Endothelial cell of umbilical vein (primary cell): ENCODE data around the gene STK32C. TPM values are rescaled to one million over a fixed set of nuclear protein-coding genes. Genes with fewer than 3 reads are reported as not detected.

Experiments
- BruUV-seq: library from RNA; stranded (reverse); fragments of 400-500 nt; replicated peaks from 2 replicates; lab custom pipeline; 2021; lab: Mats Ljungman, UMichigan
- CTCF ChIA-PET: fragments of 300-600, 350-600 bp; sonication (Branson Sonifier 250); formaldehyde crosslinking; loops from one replicate; lab custom pipeline; 2021; ENCODE audit warnings: antibody characterized with exemption, inconsistent platforms; lab: Charles Lee
- POLR2A ChIA-PET: fragments of 300-600, 350-600 bp; sonication (Branson Sonifier 250); formaldehyde crosslinking; loops from one replicate; lab custom pipeline; 2021; ENCODE audit warnings: antibody characterized with exemption, inconsistent platforms; lab: Charles Lee
- DNase-seq: peaks from one replicate; pipeline ENCODE4 v3.0.0-alpha.2; 2011; ENCODE audit warnings: low read depth, low spot score
- FAIRE-seq: peaks from 2 replicates; lab custom pipeline; 2011; peaks lifted over from hg19 to GRCh38; lab: Jason Lieb, UNC
- H2AFZ ChIP-seq: 2 replicates; pipeline ENCODE4 v1.6.0; 2012; ENCODE audit warnings: low read depth, low read length, control low read depth, inconsistent platforms
- H3K27ac ChIP-seq: 2 replicates; pipeline ENCODE4 v1.5.1; 2011; ENCODE audit warnings: low read depth, mild to moderate bottlenecking, control low read depth, low read length, moderate library complexity; ENCODE audit not compliant: insufficient read depth
- H3K27me3 ChIP-seq, 2 experiments: 2 replicates each; pipeline versions ENCODE4 v1.6.0 to v1.6.1; 2011; ENCODE audit warnings: low read length in 2 of 2, mixed read lengths in 1 of 2; ENCODE audit not compliant: control insufficient read depth in 2 of 2, insufficient read depth in 2 of 2
- H3K36me3 ChIP-seq, 2 experiments: 2 replicates in 1 of 2; 3 replicates in 1 of 2; pipeline ENCODE4 v1.5.1; 2011; ENCODE audit warnings: low read length in 2 of 2, mild to moderate bottlenecking in 1 of 2, moderate library complexity in 1 of 2; ENCODE audit not compliant: control insufficient read depth in 2 of 2, insufficient read depth in 2 of 2; ENCODE audit errors: extremely low read depth in 1 of 2
- H3K4me1 ChIP-seq: 3 replicates; pipeline ENCODE4 v1.5.1; 2011; ENCODE audit warnings: mild to moderate bottlenecking, low read length; ENCODE audit not compliant: control insufficient read depth, insufficient read depth; ENCODE audit errors: extremely low read depth
- H3K4me2 ChIP-seq: 2 replicates; pipeline ENCODE4 v1.6.1; 2011; ENCODE audit warnings: low read length, control low read depth, mixed read lengths; ENCODE audit not compliant: insufficient read depth
- H3K4me3 ChIP-seq, 3 experiments: fragments of 200-600 bp in 1 of 3; sonication (generic), shearing (Covaris generic) in 1 of 3; replicated peaks in 1 of 3; 2 replicates each; pipeline ENCODE4 v1.5.1; 2011 to 2016; ENCODE audit warnings: control low read depth in 3 of 3, low read length in 3 of 3, mild to moderate bottlenecking in 2 of 3, inconsistent platforms in 1 of 3, low read depth in 1 of 3, moderate library complexity in 1 of 3; ENCODE audit not compliant: insufficient read depth in 1 of 3
- H3K79me2 ChIP-seq: 2 replicates; pipeline ENCODE4 v1.6.0; 2012; ENCODE audit warnings: low read length, inconsistent platforms; ENCODE audit not compliant: control insufficient read depth, insufficient read depth
- H3K9ac ChIP-seq: replicated peaks from 2 replicates; pipeline ENCODE3; 2011; ENCODE audit warnings: low read length, control low read depth; ENCODE audit not compliant: insufficient read depth; ENCODE audit errors: extremely low read depth
- H3K9me1 ChIP-seq: replicated peaks from 3 replicates; pipeline ENCODE4 v1.6.0; 2011; ENCODE audit warnings: mild to moderate bottlenecking, low read length; ENCODE audit not compliant: control insufficient read depth, insufficient read depth; ENCODE audit errors: extremely low read depth
- H3K9me3 ChIP-seq: replicated peaks from 2 replicates; pipeline ENCODE4 v1.5.1; 2012; ENCODE audit warnings: low read length, inconsistent platforms; ENCODE audit not compliant: control insufficient read depth, insufficient read depth
- H4K20me1 ChIP-seq: replicated peaks from 2 replicates; pipeline ENCODE3; 2011; ENCODE audit warnings: mild to moderate bottlenecking, low read length; ENCODE audit not compliant: control insufficient read depth, insufficient read depth; ENCODE audit errors: extremely low read depth
- EZH2 ChIP-seq: IDR thresholded peaks from 2 replicates; pipeline ENCODE4 v1.6.1; 2012; ENCODE audit warnings: borderline replicate concordance, low read depth, mild to moderate bottlenecking, moderate library complexity, low read length, inconsistent platforms; ENCODE audit not compliant: severe bottlenecking
- FOS ChIP-seq: IDR thresholded peaks from 2 replicates; pipeline ENCODE4 v1.6.1; 2011; ENCODE audit warnings: mild to moderate bottlenecking, low read length, moderate library complexity, borderline replicate concordance; ENCODE audit not compliant: insufficient read depth
- GATA2 ChIP-seq: IDR thresholded peaks from 2 replicates; pipeline ENCODE4 v1.7.0; 2011; ENCODE audit warnings: low read depth, mild to moderate bottlenecking, moderate library complexity, mixed read lengths, low read length; ENCODE audit not compliant: insufficient read length, insufficient read depth
- JUN ChIP-seq: IDR thresholded peaks from 2 replicates; pipeline ENCODE4 v1.6.1; 2011; ENCODE audit warnings: borderline replicate concordance, low read depth; ENCODE audit not compliant: insufficient read length, insufficient read depth
- MAX ChIP-seq: IDR thresholded peaks from 2 replicates; pipeline ENCODE4 v1.6.1; 2011; ENCODE audit not compliant: insufficient read depth, insufficient read length
- MYC ChIP-seq: IDR thresholded peaks from one replicate; pipeline ENCODE4 v1.6.1; 2011; ENCODE audit warnings: mild to moderate bottlenecking, low read depth, low read length
- POLR2A ChIP-seq: IDR thresholded peaks from 2 replicates; pipeline ENCODE4 v1.6.1; 2012; ENCODE audit warnings: low read depth, mild to moderate bottlenecking, control low read depth, low read length
- POLR2AphosphoS5 ChIP-seq: IDR thresholded peaks from 2 replicates; pipeline ENCODE4 v1.6.1; 2012; ENCODE audit warnings: low read depth, mild to moderate bottlenecking, control low read depth, low read length, moderate library complexity; ENCODE audit not compliant: insufficient read depth
- dilution Hi-C: fragments of 300-500 bp; cut with MboI; formaldehyde crosslinking; loops from one replicate; pipeline ENCODE4 v1.15.0; 2019; ENCODE audit warnings: low sequenced_read_pairs; ENCODE audit not compliant: extremely low pct_ligation_motif_present
- intact Hi-C: fragments of 100-400 bp; cut with micrococcal nuclease; formaldehyde crosslinking; loops from one replicate; pipeline ENCODE4 v1.10.0; 2022
- polyA plus RNA-seq, 4 experiments: library from polyadenylated mRNA; depleted of rRNA in 3 of 4; stranded (reverse) in 3 of 4; unstranded in 1 of 4; fragments of >200 nt; gene quantifications; 2 replicates each; pipeline versions ENCODE4 v1.2.1 to v1.2.3, GENCODE V29; 2011 to 2012; ENCODE audit warnings: missing spikeins in 1 of 4
- total RNA-seq: library from RNA; stranded (reverse); gene quantifications from 2 replicates; pipeline ENCODE4 v1.2.3, GENCODE V29; 2021
- TF ChIP-seq, protein P1 (sequence below), 2 donors: IDR thresholded peaks; 1 replicate in 1 of 2; 2 replicates in 1 of 2; pipeline ENCODE4 v1.5.1; 2011; ENCODE audit warnings: low read length in 2 of 2, mild to moderate bottlenecking in 2 of 2, moderate library complexity in 2 of 2, control low read depth in 1 of 2, inconsistent platforms in 1 of 2, low read depth in 1 of 2; ENCODE audit not compliant: insufficient read depth in 1 of 2; ENCODE audit errors: extremely low read depth in 1 of 2

Gene STK32C
- total and polyA plus RNA-seq, 2 donors (not counting 3 experiments of a cell fraction or from before 2014, with no cell fraction given), result 5.4 to 14.1 TPM

GRCh38 chr10:132174237-132174636, 133.5 kb downstream of the STK32C start:
- H3K4me3 ChIP-seq, result no peak overlapping the region
- H3K9me1 ChIP-seq, result no peaks in the 10 kb centered on the region
- FAIRE-seq (no peak), DNase-seq (no peak)
- no peaks in the 10 kb centered on the region for H3K36me3 ChIP-seq
- dilution Hi-C loops (no loop called here), intact Hi-C loops (no loop called here)
- H2AFZ ChIP-seq, result no peak overlapping the region
- CTCF ChIA-PET, result no interaction called here
- H3K4me1 ChIP-seq, result no peaks in the 10 kb centered on the region
- peaks cover 0 to 4% of the 10 kb centered on the region in 2 experiments for H3K27me3 ChIP-seq
- H3K79me2 ChIP-seq, result no peaks in the 10 kb centered on the region
- POLR2A ChIA-PET, result no interaction called here
- no peak overlapping the region for H3K27ac ChIP-seq
- BruUV-seq, result no TSS peak
- no peaks in the 10 kb centered on the region for H3K9me3 ChIP-seq
- H4K20me1 ChIP-seq, result no peaks in the 10 kb centered on the region
- no peak overlapping the region for H3K4me2 ChIP-seq
- TF ChIP-seq, protein P1, sequence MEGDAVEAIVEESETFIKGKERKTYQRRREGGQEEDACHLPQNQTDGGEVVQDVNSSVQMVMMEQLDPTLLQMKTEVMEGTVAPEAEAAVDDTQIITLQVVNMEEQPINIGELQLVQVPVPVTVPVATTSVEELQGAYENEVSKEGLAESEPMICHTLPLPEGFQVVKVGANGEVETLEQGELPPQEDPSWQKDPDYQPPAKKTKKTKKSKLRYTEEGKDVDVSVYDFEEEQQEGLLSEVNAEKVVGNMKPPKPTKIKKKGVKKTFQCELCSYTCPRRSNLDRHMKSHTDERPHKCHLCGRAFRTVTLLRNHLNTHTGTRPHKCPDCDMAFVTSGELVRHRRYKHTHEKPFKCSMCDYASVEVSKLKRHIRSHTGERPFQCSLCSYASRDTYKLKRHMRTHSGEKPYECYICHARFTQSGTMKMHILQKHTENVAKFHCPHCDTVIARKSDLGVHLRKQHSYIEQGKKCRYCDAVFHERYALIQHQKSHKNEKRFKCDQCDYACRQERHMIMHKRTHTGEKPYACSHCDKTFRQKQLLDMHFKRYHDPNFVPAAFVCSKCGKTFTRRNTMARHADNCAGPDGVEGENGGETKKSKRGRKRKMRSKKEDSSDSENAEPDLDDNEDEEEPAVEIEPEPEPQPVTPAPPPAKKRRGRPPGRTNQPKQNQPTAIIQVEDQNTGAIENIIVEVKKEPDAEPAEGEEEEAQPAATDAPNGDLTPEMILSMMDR (IDR thresholded peaks at IDR 0.05; ENCODE audit: extremely low read depth in 1 of 2, insufficient read depth in 1 of 2, low read depth in 1 of 2, low read length in 2 of 2), result no peak
- no peak for TF ChIP-seq POLR2AphosphoS5
- TF ChIP-seq MAX, result no peak
- TF ChIP-seq POLR2A, result no peak
- TF ChIP-seq EZH2, result no peak
- TF ChIP-seq MYC, result no peak
- TF ChIP-seq FOS, result no peak
- no peak for TF ChIP-seq JUN
- no peak for TF ChIP-seq GATA2
- no peak overlapping the region for H3K9ac ChIP-seq
